Effector CD8-positive, alpha-beta T cell (primary cell): ENCODE results near the gene RPL21.
"Not testable (repeated sequence)": the region's sequence is repeated elsewhere in the genome, so short reads cannot be mapped to it uniquely, and the experiment has no call there.

Experiments
- DNase-seq: peaks from one replicate; lab custom pipeline; 2025; lab: John Stamatoyannopoulos, UW

The RPL21 gene

GRCh38 chr13:27289011-27289665 lies 37.8 kb downstream of the RPL21 start:
- no peak for DNase-seq

- DNase-seq = no peak
Observed at GRCh38 chr13:27290715-27291114, 39.4 kb downstream of the RPL21 start.

GRCh38 chr13:27291967-27292366 lies 40.6 kb downstream of the RPL21 start:
- not testable (repeated sequence) for DNase-seq

DNA sequence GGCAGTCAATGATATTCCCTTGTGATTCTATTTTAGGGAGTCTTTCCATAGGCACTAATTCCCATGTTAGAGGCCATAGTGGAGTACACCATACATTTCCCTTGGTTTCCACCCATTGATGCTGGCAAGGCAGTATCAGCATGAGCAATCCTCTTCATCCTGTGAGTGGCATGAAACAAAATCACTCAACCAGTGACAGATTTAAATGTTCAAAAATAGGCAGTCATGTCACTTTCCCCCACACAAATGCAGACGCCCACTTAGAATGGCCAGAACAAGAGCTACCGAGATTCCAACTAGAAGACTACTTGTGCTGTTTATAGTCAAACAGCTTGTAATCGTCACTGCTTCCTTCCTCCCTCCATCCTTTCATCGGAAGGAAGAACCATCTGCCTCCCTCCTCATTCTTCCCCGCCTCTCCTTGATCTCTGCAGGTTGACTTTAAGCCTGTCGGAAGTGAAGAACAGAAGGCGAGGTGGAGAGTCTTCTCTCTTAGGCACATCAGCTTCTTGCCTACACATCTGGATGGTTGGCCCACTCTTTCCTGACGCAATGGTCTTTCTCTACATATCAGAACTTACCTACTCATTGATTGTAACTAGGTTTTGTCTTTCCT lies 41.8 kb downstream of the RPL21 start:
- DNase-seq = no peak

- DNase-seq = no peak
Observed at GRCh38 chr13:27293873-27294515, 42.6 kb downstream of the RPL21 start.

- no peak for DNase-seq
Observed at GRCh38 chr13:27295096-27295495, 43.7 kb downstream of the RPL21 start.

DNA sequence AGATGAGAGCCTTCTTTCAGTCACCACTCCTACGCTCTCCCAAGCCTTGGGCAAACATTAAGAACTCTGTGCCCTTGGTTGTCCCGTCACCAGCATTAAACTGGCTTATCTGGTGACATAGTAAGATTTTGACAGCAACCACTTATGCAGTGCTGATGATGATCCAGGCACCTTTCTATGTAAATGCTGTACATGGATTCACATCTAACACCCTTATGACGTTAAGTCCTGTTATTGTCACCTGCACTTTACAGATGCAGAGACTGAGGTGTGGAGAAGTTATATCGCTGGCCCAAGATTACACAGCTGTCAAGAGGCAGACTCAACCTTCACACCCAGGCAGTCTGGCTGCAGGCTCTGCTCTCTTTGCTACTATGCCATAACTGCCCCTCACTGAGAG lies 44.3 kb downstream of the RPL21 start:
- DNase-seq = no peak

- DNase-seq = no peak
Observed at GRCh38 chr13:27296496-27296895, 45.1 kb downstream of the RPL21 start.

- DNase-seq = no peak
Observed at GRCh38 chr13:27298849-27299248, 47.5 kb downstream of the RPL21 start.

GRCh38 chr13:27300406-27300805 lies 49.0 kb downstream of the RPL21 start:
- DNase-seq = not testable (repeated sequence)

DNA sequence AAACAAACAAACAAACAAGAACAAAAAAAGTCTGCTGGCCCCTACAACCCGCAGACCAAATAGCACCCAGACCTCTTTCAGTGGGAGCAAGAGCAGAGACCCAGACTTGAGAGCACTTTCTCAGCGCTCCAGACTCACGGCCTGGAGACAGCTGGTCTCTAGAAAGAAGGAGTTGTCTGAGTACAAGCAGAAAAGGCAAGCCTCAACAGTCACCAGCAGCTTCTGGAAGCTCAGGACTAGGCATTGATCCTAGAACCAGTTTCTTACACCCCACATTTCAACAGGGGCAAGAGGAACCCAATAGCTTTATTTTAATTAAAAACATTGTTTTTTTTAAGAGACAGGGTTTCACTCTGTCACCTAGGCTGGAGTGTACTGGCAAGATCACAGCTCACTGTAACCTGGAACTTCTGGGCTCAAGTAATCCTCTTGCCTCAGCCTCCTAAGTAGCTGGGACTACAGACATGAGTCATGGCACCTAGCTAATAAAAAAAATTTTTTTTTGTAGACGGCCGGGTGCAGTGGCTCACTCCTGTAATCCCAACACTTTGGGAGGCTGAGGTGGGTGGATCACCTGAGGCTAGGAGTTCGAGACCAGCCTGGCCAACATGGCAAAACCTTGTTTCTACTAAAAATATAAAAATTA lies 49.7 kb downstream of the RPL21 start:
- no peak for DNase-seq

GRCh38 chr13:27302643-27303262 lies 51.4 kb downstream of the RPL21 start:
- no peak for DNase-seq

DNA sequence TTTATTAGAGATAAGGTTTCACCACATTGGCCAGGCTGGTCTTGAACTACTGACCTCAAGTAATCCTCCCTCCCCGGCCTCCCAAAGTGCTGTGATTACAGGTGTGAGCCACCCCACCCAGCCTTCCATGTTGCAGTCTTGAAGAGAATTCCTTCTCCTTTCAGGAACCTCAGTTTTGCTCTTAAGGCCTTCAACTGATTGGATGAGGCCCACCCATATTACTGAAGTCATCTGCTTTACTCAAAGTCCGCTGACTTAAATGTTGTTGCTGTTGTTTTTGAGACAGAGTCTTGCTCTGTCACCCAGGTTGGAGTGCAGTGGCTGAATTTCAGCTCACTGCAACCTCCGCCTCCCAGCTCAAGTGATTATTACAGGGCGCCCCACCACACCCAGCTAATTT lies 52.7 kb downstream of the RPL21 start:
- no peak for DNase-seq

DNA sequence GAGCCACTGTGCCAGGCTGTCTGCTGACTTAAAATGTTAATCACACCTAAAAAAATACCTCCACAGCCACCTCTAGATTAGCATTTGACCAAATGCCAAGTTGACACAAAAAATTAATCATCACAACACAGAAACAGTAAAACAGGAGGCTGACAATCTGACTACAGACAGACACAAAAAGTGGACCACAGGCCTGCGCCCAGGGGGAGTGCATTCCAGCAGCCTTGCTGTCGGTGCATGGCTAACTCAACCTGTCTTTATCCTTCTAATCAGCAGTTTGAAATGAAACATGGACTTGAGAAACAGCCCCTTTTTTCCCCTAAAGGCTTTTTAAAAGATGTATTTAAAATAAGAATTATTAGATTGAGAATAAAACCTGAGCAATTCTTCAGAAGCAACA lies 53.3 kb downstream of the RPL21 start:
- DNase-seq = no peak
